ENCODE data around the gene RAB34.

RAB34 gene

DNA sequence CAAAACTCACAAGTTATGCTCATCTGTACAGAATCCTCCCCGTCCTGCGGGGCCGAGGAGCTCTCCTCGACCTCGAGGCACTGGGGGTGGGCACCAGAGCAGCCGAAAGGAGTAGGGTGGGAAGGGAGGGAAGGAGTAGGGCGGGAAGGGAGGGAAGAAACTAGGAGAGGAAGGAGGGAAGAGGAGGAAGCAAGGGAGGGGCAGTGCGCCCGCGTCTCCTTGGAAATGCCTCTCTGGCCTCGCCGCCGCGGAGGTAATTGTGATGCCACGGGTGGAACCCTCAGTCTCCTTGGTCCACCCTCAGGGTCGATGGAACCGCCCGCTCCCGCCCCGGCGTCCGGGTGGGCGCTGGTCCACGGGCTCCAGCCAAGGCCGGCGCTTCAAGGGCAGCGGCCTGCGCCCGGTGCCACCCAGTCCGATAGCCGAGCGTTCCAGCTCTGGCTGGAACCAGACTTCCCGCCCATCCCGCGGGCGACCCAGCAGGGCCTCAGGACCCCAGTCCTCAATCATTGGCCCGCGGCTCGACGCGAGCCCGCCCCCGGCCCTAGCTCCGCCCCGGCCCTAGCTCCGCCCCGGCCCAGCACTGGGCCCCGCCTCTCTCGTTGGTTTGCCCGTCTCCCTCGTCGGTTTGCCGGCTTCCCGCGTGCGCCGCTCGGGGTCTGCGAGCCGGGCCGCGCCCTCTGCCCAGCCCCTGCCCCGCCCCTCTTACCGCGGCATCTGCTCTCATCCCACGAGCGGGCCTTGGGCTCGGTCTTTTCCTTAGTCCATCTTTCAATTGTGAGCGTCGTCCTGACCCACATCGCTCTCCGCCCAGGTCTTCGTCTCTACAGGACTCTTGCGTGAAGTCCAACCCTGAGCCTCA lies 6.6 kb downstream of the RAB34 start:
- DNase-seq = peak; percentile 86

DNA sequence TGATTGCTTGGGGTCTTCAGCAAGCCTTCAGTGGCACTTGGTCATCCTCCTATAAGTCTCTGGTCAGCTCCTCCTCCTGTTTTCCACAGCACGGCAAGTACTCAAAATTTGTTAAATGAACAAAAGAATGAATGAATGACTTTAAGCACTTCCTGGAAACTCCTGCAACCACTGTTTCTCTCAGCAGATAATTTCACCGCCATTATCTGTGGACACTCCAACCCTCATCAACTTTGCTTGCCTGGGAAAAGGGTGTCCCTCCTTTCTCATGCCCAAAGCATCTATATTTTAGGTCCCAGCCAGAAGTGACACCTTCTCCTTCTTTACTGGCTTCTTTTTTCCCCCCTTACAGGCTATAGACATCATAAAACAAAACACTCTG lies 10.3 kb downstream of the RAB34 start:
- no peak for DNase-seq

DNA sequence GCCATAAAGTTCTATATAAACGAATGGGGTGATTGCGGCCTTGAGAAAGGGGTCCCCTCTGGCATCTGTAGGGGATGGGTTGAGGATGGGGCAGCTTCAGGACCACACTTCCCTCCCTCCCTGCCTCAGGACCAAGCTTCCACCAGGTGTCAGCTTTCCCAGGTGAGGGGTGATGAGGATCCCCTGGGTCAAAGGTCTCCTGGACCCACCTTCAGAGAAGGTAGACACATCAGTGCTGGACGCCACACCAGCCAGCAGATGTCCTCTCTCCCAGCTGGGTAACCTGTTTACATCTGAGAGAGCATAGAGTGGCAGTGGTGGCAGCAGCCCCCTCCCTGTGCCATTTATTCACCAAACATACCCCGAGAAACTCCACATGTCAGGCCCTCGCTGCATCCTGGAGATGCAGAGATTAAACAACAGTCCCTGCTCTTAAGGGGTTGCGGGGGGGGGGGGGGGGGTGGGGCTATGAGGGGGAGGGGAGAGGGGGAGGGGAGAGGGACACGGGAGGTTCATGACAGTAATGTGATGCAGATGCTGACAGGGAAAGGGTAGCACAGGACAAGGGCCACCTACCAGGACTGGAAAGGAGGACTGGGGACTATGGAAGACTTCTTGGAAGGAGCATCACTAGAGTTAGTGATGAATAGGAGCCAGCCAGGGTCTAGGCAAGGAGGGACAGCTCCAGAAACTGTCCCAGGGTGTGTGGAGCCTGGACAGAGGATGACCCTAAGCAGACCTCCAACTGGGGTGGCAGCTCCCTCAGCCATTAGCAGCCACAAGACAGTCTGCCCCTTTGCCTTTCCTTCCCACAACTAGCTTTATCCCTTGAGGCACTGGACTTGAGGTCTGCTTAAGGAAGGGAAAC lies 11.0 kb downstream of the RAB34 start:
- DNase-seq = no peak

DNA sequence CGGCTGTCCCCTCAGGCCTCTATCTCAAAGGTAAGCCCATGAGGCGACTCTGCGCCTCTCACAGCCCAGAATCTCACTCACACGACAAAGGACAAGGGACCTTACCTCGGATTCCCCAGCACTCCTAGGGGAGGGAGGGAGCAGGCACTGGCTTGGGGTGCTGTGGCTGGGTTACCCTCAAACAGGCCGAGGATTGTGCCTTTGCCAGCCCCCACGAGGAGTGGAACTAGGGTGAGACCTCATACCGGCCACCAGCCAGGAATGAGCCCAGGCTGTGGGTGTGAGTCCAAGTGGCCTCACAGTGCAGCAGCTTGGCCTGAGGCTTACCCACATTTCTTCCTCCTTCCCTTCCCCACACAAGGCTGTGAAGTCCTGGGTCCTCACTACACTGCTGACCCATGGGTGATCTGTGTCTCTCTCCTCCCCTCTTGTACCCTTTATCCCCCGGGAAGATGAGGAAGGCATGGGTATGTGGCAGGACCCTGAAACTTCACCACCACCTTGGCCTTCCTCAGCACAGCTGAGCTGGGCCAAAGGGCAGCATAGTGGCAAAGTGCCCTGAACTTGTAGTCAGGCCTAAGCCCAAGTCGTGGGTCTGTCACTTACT lies 11.8 kb downstream of the RAB34 start:
- no peak for DNase-seq

DNA sequence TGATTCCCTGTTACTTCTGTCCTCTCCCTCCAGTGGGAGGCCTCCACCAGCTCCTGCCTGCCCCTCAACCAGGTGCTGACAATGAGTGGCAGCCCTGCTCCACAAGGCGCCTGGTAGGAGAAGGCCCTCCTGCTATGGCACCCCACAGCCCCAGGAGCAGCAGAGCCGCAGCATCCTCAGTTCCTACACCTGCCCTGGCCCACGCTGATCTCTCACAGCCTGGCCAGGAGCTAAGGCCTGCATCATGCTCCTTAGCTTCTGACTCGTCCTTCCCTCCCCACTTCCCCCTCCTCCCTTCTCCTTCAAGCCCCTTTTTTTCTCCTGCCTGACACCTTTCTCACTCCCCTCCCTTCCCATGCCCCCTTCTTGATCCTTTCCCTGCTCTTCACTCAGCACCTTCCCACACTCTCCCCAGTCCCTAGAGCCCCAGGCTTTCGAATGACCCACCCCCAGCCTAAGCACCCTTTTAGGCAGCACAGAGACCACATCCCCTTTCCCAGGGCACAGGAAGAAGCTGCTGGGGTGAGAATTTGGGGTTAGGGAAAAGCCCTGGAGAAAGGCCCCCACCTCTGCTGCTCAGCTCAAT lies 12.5 kb downstream of the RAB34 start:
- no peak for DNase-seq

DNA sequence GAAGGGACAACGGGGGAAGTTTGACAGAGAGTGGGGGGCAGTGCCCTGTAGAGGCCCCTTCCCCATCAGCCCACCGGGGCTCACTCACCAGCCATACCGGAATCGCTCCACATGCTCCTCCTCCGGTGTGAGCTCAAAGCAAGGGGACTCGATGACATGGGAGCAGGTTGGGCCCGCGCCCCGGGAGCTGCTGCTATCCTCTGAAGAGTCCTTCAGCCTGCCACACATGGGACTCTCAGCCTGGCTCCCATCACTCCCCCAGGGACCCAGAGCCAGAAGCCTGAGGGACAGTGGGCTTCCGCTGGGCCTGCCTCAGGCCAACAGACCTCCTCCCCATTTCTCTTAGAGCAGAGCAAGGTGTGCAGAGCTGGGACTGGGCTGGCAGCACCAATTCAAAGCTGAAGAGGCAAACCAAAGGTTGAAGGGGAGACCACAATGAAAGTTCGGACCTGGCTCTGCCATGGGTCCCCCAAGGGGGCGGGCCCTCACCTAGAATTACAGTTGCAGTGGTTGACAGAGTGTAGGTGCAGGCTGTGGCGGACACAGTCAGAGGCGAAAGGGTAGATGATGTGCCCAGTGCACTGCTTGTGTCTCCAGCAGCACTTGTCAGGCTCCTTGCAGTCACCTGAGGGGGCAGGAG lies 13.3 kb downstream of the RAB34 start:
- no peak for DNase-seq

DNA sequence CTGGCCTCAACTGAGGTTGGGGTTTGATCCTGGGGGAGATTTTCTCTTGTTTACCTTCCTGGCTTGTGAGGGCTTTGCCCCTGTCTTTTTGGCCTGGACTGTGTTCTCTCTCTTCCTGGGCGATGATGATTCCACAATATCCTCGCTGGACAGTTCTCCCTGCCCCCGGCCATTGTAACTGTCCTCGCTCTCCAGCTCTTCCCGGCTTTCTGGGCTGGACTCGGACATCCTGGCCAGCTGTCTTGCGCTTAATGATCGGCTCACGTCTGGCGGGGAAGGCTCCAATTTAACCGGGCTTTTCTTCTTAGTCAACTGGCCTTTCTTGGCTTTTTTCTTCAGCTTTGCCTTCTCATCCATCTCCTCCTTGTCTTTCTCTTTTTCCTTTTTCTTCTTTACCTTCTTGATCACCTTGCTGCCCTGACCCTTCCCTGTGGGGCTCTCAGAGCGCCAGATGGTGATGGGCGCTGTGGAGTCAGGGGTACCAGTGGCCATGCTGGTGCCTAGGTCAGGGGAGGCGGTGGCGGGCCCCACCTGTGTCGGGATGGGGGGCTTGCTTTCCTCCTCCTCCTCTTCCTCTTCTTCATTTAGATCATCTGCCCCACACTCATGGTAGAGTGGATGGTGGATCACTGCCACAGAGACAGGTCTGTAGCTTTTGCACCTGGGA lies 14.0 kb downstream of the RAB34 start:
- no peak for DNase-seq

DNA sequence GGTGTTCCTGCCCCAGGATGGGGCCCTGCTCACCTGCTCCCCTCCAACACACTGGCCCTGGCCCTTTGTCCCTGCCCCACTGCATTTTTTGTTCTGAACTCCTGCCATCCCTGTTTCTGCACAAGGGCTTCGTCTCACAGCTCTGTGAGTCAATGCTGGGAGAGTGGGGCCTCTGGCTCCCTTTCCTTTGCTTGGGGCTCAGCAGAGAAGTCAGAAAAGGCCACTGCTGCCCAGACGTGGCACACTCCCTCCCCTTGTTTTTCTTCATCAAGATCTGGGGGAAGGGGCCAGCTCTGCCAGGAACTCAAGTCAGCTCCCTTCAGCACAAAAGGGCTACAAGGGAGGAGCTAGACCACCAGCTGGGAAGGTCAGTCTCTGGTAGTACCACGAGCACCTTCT lies 14.9 kb downstream of the RAB34 start:
- no peak for DNase-seq

DNA sequence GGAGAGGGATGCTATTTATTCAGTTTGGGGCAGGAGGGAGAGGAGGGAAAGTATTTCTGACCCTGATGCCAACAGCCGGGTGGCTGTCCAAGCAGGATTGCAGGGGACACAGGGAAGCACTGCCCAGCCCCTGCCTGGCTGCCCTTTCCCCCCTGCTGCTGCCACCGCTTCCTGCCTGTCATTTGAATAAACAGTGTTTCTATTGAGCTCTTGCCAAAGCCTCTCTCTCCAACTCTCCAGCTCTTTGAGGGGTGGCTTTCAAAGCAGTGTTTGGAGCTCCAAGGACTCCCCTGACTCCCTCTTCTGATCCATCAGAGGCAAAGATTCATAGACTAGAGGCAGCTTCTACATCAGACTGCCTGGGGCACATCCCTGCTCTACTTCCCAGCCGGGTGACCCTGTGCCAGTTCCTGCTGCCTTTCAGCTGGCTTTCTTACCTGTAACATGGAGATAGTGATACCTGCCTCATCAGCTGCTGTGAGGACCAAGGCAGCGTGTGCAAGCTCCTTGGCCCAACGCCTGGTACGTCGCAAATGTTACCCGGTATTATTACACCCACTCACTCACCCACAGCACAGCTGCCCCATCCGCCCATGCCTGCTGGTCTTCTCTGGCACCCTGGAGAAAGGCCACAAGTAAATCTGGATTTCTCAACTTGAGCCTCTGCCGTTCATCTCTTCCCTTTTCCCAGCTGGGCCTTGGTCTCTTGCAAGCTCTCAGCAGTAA lies 15.5 kb downstream of the RAB34 start:
- DNase-seq = no peak

DNA sequence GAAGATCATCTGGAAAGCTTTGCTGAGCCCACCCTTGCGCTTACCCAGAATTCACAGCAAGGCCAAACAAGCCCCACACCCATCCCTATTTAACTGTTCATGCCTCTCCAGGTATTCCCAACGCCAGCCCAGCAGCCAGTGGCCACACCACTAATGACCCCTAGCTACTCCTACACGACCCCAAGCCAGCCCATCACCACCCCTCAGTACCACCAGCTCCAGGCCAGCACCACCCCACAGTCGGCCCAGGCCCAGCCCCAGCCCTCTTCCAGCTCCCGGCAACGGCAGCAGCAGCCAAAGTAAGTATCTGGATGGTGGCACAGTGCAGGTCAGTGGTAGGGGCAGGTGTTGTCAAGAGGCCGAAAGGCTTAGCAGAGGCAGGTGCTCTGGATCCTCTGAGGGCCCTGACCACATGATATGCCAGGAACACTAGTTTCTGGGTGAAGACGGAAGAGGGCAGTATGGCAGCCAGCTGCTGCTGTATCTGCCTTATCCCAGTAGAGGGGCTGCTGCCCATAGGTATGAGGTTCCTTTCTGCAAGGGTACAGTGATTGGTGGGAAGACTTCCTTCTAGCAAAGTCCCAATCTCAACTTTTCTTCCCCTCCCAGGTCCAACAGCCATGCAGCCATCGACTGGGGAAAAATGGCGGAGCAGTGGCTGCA lies 16.7 kb downstream of the RAB34 start:
- no peak for DNase-seq

DNA sequence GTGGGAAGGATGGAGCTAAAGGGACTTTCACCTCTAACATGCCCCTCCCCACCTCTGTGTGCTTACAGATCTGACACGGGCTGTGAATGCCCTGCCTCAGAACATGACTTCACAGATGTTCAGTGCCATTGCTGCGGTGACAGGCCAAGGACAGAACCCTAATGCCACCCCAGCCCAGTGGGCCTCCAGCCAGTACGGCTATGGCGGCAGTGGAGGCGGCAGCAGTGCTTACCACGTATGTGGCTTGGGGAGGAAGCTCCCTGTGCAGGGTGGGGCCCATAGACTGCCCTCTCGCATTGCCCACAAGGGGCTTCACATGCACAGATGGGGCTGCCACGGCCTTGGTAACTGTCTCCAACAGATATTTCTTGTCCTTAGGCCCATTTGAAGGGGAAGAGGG lies 17.4 kb downstream of the RAB34 start:
- no peak for DNase-seq

DNA sequence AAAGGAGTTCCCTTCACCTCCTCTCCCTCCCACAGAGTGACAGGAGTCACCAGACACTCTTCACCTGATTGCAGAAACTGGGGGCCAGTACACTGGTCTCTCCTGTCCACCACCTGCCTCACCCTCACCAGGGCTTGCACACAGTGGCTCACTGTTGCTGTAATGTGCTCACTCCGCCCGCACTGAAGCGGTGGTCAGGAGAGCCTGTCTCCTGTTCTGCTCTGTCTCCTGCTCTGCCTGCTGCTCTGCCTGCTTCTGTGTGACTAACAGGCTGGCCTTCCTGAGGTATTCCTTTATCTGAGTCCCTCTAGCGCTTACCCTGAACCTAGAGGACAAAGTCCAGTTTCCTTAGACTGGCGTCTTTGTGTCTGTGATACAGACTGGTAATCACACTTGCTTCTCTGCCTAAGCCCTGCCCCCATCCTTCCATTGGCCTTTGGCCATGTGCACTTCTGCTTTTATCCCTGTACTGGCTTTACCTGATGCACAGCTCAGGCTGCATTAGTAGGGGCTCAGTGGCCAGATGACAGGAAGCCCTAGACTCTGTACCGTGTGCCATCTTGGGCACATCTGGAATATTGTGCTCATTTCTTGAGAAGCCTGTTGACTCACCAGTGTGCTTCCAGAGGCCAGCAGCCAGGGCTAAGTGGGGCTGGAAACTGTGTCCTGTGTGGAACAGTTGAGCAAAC lies 19.3 kb downstream of the RAB34 start:
- DNase-seq = no peak

DNA sequence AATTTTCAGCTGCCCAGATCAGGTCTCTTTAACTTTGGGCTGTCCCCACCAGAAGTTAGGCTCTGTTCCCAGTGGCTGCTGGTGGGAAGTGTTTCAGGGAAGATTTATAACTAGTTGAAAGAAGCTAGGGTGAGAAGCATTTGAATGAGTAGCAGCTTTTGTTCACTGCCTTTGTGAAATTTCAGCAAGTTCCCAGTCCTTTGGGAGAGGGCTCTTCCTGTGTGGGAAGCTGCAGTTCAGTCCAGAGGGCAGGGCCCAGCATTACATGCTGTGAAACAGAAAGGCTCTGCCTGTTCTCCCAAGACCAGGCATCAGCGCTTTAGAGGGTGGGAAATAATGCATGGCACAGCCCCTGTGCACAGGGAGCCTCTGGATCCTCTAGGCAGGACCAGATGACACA lies 23.8 kb downstream of the RAB34 start:
- no peak for DNase-seq

DNA sequence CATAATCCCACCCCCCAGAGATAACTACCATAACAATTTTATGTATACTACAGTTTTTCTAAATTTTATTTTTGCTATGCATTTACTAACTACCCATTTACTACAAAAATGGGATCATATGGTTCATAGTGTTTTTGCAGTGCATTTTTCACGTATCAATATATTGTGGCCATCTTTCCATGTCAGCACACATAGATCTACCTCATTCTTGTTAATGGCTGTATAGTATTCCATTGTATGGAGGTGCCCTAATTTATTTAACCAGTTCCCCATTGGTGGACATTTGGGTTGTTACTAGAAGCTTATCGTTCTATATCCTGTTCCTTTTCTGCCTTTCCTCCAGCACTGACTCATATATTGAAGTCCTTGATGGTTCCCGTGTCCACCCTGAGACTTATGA lies 28.7 kb downstream of the RAB34 start:
- no peak for DNase-seq

DNA sequence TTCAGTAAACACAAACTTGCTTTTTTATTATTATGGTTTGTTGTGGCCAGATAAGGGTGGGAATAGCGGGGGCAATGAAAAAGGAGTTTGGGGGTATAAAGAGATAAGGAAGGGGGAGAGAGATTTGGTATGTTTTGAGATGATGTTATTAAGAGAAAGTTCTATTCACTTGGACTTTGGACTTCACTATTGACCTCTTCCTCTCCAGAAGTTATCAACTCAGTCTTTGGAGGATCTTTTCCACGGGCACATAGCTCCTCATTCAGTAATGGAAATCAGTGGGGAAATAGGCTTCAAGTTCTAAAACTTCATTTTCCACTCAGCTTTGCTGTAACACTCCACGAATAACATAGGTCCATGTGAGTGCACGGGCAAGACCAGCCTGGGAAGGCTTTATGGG lies 29.2 kb downstream of the RAB34 start:
- no peak for DNase-seq

DNA sequence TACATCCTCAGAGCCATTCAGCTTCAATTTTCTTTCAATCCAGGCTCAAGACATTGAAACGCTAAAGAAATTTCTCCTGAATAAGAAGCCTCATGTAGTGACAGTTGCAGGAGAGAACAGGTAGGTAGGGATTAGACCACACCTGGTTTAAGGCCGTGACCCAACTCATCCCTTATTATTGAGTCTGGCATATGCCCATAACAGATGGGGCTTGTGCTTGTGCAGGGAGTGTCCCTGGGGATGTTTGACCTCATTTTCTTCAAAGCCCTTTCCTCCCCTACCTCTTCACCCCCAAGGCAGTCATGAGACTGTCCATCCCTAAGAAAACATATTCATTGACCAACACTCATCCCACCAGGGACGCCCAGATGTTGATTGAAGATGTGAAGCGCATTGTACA lies 31.4 kb downstream of the RAB34 start:
- DNase-seq = no peak

DNA sequence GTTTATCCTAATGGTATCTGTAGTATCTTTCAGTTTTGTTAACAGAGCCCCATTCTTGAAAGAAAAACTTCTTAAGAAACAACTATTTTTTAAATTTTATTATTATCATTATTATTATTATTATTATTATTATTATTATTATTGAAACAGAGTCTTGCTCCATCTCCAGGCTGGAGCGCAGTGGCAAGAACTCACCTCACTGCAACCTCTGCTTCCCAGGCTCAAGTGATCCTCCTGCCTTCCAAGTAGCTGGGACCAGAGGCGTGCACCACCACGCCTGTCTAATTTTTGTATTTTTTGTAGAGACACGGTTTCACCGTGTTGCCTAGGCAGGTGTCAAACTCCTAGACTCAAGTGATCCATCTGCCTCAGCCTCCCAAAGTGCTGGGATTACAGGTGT lies 32.3 kb downstream of the RAB34 start:
- no peak for DNase-seq

DNA sequence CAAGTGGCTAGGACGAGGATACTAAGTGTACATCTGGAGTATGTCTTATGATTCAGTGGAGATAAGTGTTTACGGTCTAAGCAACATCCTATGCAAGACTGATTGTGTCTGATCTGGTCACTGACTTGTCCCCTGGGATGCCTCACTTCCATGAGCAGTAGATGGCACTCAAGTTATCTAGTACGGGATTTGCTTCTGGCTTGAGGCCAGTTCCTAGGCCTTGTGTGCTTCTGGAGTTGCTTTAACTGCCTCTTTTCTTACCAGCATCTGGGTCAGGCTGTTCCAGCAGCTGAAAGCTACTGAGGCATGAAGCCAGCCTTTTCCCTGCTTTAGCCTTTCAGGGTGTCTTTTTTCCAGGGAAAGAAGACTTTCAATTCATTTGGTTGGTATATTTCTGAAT lies 32.7 kb downstream of the RAB34 start:
- DNase-seq = no peak

DNA sequence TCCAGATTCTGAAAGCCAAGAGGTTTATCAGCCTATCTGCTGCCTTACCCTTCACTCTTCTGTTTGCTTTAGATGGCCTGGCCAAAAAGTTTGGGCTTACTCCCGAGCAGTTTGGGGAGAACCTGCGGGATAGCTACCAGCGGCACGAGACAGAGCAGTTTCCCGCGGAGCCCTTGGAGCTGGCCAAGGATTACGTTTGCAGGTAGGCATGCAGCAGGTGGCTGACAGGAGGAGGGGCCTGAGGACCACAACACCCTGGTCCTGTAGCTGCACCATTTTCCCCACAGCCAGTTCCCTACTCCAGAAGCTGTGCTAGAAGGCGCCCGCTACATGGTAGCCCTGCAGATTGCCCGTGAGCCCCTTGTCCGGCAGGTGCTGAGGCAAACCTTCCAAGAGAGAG lies 35.0 kb downstream of the RAB34 start:
- DNase-seq = no peak

DNA sequence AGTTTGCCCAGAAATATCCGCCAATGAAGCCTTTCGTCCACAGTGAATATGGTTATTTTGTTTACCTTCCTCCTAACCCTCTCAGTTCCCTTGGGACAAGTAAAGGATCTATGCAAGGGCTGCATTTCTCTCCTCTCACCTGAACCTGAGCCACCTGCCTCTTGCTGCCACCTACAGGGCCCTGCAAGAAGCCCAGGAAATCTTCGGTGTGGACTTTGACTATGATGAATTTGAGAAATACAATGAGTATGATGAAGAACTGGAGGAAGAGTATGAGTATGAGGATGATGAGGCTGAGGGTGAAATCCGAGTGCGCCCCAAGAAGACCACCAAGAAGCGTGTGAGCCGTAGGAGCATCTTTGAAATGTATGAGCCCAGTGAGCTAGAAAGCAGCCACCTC lies 41.7 kb downstream of the RAB34 start:
- DNase-seq = no peak
